Fibroblast of pulmonary artery (primary cell): ENCODE results near the gene GABRB2.

Experiments
- DNase-seq: peaks from one replicate; pipeline ENCODE4 v3.0.0-alpha.2; 2010; ENCODE audit warnings: low read depth
- H3K4me3 ChIP-seq: replicated peaks from 2 replicates; pipeline ENCODE4 v1.5.1; 2011; ENCODE audit warnings: low read depth, mild to moderate bottlenecking, control low read depth, low read length, moderate library complexity
- CTCF ChIP-seq: IDR thresholded peaks from 2 replicates; pipeline ENCODE4 v1.5.1; 2011; ENCODE audit warnings: mild to moderate bottlenecking, control low read depth, low read length, inconsistent platforms; ENCODE audit errors: missing control alignments

GABRB2 gene

GRCh38 chr5:161397448-161397847 lies 149.1 kb downstream of the GABRB2 start:
- TF ChIP-seq CTCF: no peak
- no peak for DNase-seq
- H3K4me3 ChIP-seq: no peak overlapping the region

GRCh38 chr5:161396171-161396570 lies 150.4 kb downstream of the GABRB2 start:
- no peak for DNase-seq
- TF ChIP-seq CTCF: no peak
- H3K4me3 ChIP-seq: no peak overlapping the region

- TF ChIP-seq CTCF: no peak
- no peak overlapping the region for H3K4me3 ChIP-seq
- no peak for DNase-seq
These were observed 154.8 kb downstream of the GABRB2 start for GRCh38 chr5:161391724-161392123.

GRCh38 chr5:161391016-161391415 lies 155.5 kb downstream of the GABRB2 start:
- no peak for TF ChIP-seq CTCF
- no peak overlapping the region for H3K4me3 ChIP-seq
- no peak for DNase-seq

GRCh38 chr5:161387121-161387520 lies 159.4 kb downstream of the GABRB2 start:
- no peak for TF ChIP-seq CTCF
- H3K4me3 ChIP-seq: no peak overlapping the region
- no peak for DNase-seq

- TF ChIP-seq CTCF: no peak
- no peak for DNase-seq
These were observed 161.5 kb downstream of the GABRB2 start for GRCh38 chr5:161385027-161385426.

GRCh38 chr5:161382685-161383084 lies 163.8 kb downstream of the GABRB2 start:
- H3K4me3 ChIP-seq: no peak overlapping the region
- no peak for TF ChIP-seq CTCF
- no peak for DNase-seq

More at GRCh38 chr5:161385027-161385426, 161.5 kb downstream of the GABRB2 start:
- H3K4me3 ChIP-seq: no peak overlapping the region
